HG03460 (cell line): ENCODE data around the gene FRAS1.

Experiments used
- ATAC-seq: cut with Tn5 transposase; IDR thresholded peaks from one replicate; pipeline ENCODE4 v1.9.1; 2021; ENCODE audit not compliant: unreplicated experiment

Gene FRAS1

GRCh38 chr4:78568640-78569305 lies 511.6 kb downstream of the FRAS1 start:
- ATAC-seq = peak; percentile 63

GRCh38 chr4:78569306-78569821 lies 512.2 kb downstream of the FRAS1 start:
- no peak for ATAC-seq

- no peak for ATAC-seq
Measured at GRCh38 chr4:78570117-78570516, 513.0 kb downstream of the FRAS1 start.

- no peak for ATAC-seq
Measured at GRCh38 chr4:78571804-78572203, 514.7 kb downstream of the FRAS1 start.

GRCh38 chr4:78578674-78579425 lies 521.7 kb downstream of the FRAS1 start:
- ATAC-seq = no peak

GRCh38 chr4:78581618-78582017 lies 524.5 kb downstream of the FRAS1 start:
- ATAC-seq = no peak

GRCh38 chr4:78584863-78585547 lies 527.9 kb downstream of the FRAS1 start:
- ATAC-seq = no peak

- no peak for ATAC-seq
Measured at GRCh38 chr4:78585633-78586032, 528.5 kb downstream of the FRAS1 start.

- no peak for ATAC-seq
Measured at GRCh38 chr4:78588894-78589545, 531.9 kb downstream of the FRAS1 start.

- ATAC-seq = no peak
Measured at GRCh38 chr4:78591404-78591803, 534.3 kb downstream of the FRAS1 start.

- no peak for ATAC-seq
Measured at GRCh38 chr4:78592088-78592783, 535.1 kb downstream of the FRAS1 start.
